Measurements from ENCODE around the gene TPST2. TPM values are rescaled to one million over a fixed set of nuclear protein-coding genes. Genes with fewer than 3 reads are reported as not detected.

TPST2 gene
- total RNA-seq, 1 donor from 2014 or later: 28.5 TPM

- H3K36me3 ChIP-seq: no peaks in the 10 kb centered on the region
- H3K27ac ChIP-seq (replicated peaks): no peak overlapping the region
- H3K4me3 ChIP-seq: no peak overlapping the region
- H3K27me3 ChIP-seq (ENCODE audit: low read depth): peaks cover 8% of the 10 kb centered on the region
- TF ChIP-seq CTCF (IDR thresholded peaks at IDR 0.05; ENCODE audit: borderline replicate concordance): no peak
- peaks cover 32% of the 10 kb centered on the region for H3K4me1 ChIP-seq
- no peak for DNase-seq
- intact Hi-C loops (cut with micrococcal nuclease): no loop called here
- H3K9me3 ChIP-seq (replicated peaks): peaks cover 7% of the 10 kb centered on the region
Observed at GRCh38 chr22:26592421-26592891, 2.5 kb upstream of the TPST2 start.

GRCh38 chr22:26589367-26589844, 526 bp downstream of the TPST2 start:
- H3K27me3 ChIP-seq (ENCODE audit: low read depth): no peaks in the 10 kb centered on the region
- peak; percentile 23 for DNase-seq
- intact Hi-C loops (cut with micrococcal nuclease): loop anchor here (10.0 kb wide), 1 partner anchor 85 kb away; no protein-coding TSS in a partner anchor
- TF ChIP-seq CTCF (IDR thresholded peaks at IDR 0.05; ENCODE audit: borderline replicate concordance): no peak
- H3K36me3 ChIP-seq: no peaks in the 10 kb centered on the region
- H3K4me3 ChIP-seq: peak overlapping the region; percentile 98
- H3K9me3 ChIP-seq (replicated peaks): peaks cover 7% of the 10 kb centered on the region
- peak overlapping the region; percentile 92 for H3K27ac ChIP-seq (replicated peaks)
- H3K4me1 ChIP-seq: peaks cover 62% of the 10 kb centered on the region

GRCh38 chr22:26588729-26589366, 1.1 kb downstream of the TPST2 start:
- DNase-seq: no peak
- H3K4me3 ChIP-seq: peak overlapping the region; percentile 98
- H3K4me1 ChIP-seq: peaks cover 67% of the 10 kb centered on the region
- peak overlapping the region; percentile 92 for H3K27ac ChIP-seq (replicated peaks)
- no peak for TF ChIP-seq CTCF (IDR thresholded peaks at IDR 0.05; ENCODE audit: borderline replicate concordance)
- no peaks in the 10 kb centered on the region for H3K36me3 ChIP-seq
- no peaks in the 10 kb centered on the region for H3K27me3 ChIP-seq (ENCODE audit: low read depth)
- peaks cover 7% of the 10 kb centered on the region for H3K9me3 ChIP-seq (replicated peaks)
- intact Hi-C loops (cut with micrococcal nuclease): loop anchor here (10.0 kb wide), 1 partner anchor 84 kb away; no protein-coding TSS in a partner anchor

GRCh38 chr22:26587991-26588613, 1.8 kb downstream of the TPST2 start:
- no peak for DNase-seq
- Histone ChIP-seq H3K36me3 (no peaks in the 10 kb centered on the region), H3K4me1 (peaks cover 69% of the 10 kb centered on the region), H3K27me3 (ENCODE audit: low read depth) (no peaks in the 10 kb centered on the region), H3K9me3 (replicated peaks) (peaks cover 7% of the 10 kb centered on the region), H3K27ac (replicated peaks) (peak overlapping the region; percentile 92), H3K4me3 (peak overlapping the region; percentile 98)
- no peak for TF ChIP-seq CTCF (IDR thresholded peaks at IDR 0.05; ENCODE audit: borderline replicate concordance)
- intact Hi-C loops (cut with micrococcal nuclease): loop anchor here (10.0 kb wide), 1 partner anchor 83 kb away; no protein-coding TSS in a partner anchor

- H3K4me3 ChIP-seq: peak overlapping the region; percentile 19
- H3K4me1 ChIP-seq: peaks cover 65% of the 10 kb centered on the region
- H3K36me3 ChIP-seq: peaks cover 9% of the 10 kb centered on the region
- DNase-seq: peak; percentile 25
- peak overlapping the region; percentile 51 for H3K27ac ChIP-seq (replicated peaks)
- peaks cover 7% of the 10 kb centered on the region for H3K9me3 ChIP-seq (replicated peaks)
- intact Hi-C loops (cut with micrococcal nuclease): loop anchor here (10.0 kb wide), 1 partner anchor 82 kb away; no protein-coding TSS in a partner anchor
- H3K27me3 ChIP-seq (ENCODE audit: low read depth): no peaks in the 10 kb centered on the region
- no peak for TF ChIP-seq CTCF (IDR thresholded peaks at IDR 0.05; ENCODE audit: borderline replicate concordance)
Observed at GRCh38 chr22:26586556-26587325, 3.2 kb downstream of the TPST2 start.

Data from left ventricle myocardium inferior (tissue), 1 donor.